Frontal cortex (tissue), 4 donors: ENCODE measurements around the gene GIMAP6. TPM values are rescaled to one million over a fixed set of nuclear protein-coding genes. Genes with fewer than 3 reads are reported as not detected.
"Not testable (repeated sequence)": the region's sequence is repeated elsewhere in the genome, so short reads cannot be mapped to it uniquely, and the experiment has no call there.

Experiments used
- DNase-seq, 2 donors: peaks; one replicate each; pipeline ENCODE4 v3.0.0; 2012; ENCODE audit warnings: low spot score in 2 of 2
- FAIRE-seq: peaks from 2 replicates; lab custom pipeline; 2012; peaks lifted over from hg19 to GRCh38; lab: Jason Lieb, UNC
- total RNA-seq: library from RNA; depleted of rRNA; stranded (reverse); fragments of >200 nt; gene quantifications from one replicate; pipeline ENCODE4 v1.2.3, GENCODE V29; 2014
- donor health status: control.
- donor health status: control.
- donor health status: control.

Gene GIMAP6
- total RNA-seq: 6.9 TPM

DNA sequence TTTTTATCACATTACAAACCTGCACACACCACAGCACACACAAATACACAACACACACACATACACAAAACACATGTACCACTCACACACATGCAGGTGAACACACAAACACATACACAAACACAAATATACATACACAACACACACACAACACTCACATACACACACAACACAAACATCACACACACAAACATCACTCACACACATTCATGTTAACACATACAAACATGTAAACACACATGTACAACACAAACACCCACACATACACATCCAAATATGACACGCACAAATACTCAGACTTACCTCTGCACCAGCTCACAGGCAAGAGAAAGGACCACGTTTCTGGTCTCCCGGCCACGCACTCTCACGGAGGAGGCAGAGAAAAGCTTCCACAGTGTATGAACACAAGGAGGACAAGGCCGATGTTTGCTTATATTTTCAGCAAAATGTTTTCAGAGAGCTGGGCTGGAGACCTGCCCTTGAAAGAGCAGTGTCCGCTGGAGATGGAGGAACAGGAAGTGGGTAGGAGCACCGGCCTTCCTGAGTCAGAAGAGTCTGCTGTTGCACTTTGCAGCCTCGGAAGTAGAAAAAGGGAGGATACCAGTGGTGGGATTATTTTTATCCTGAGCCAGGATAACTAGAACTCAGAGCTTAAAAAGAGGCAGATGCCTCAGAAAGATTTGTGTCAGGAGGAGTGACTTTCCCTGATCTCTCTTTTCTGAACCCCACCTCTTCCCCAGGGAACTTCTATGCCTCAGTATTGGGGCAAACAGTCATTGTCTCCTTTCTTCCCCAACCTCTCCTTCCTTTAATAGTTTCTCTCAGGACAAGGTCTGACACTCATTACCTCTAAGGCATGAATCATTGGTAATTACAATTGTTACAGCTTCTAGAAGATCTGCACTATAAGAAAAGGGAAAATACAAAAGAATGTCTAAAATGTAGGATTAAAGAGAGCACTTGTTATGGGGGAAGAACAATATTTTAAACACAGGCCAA, at the start of gene GIMAP6:
GIMAP6 (minus strand) TSS at position 520 of the 999 bp plus-strand sequence. CDS start 2,243 bp downstream, outside the sequence.
- no peak for DNase-seq
- FAIRE-seq: no peak

GRCh38 chr7:150680364-150680763, 48.2 kb upstream of the GIMAP6 start:
- DNase-seq, FAIRE-seq: not testable (repeated sequence)

DNA sequence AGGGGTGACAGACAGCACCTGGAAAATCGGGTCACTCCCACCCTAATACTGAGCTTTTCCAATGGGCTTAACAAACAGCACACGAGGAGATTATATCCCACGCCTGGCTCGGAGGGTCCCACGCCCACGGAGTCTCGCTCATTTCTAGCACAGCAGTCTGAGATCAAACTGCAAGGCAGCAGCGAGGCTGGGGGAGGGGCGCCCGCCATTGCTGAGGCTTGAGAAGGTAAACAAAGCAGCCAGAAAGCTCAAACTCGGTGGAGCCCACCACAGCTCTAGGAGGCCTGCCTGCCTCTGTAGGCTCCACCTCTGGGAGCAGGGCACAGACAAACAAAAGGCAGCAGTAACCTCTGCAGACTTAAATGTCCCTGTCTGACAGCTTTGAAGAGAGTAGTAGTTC, 46.4 kb upstream of the GIMAP6 start:
- FAIRE-seq: not testable (repeated sequence)

GRCh38 chr7:150676854-150677253, 44.7 kb upstream of the GIMAP6 start:
- FAIRE-seq, DNase-seq: not testable (repeated sequence)

More for the DNA sequence above, 46.4 kb upstream of the GIMAP6 start:
- not testable (repeated sequence) for DNase-seq

GRCh38 chr7:150676276-150676675, 44.1 kb upstream of the GIMAP6 start:
- not testable (repeated sequence) for DNase-seq, FAIRE-seq

GRCh38 chr7:150675714-150676113, 43.5 kb upstream of the GIMAP6 start:
- DNase-seq (no peak), FAIRE-seq (no peak)

DNA sequence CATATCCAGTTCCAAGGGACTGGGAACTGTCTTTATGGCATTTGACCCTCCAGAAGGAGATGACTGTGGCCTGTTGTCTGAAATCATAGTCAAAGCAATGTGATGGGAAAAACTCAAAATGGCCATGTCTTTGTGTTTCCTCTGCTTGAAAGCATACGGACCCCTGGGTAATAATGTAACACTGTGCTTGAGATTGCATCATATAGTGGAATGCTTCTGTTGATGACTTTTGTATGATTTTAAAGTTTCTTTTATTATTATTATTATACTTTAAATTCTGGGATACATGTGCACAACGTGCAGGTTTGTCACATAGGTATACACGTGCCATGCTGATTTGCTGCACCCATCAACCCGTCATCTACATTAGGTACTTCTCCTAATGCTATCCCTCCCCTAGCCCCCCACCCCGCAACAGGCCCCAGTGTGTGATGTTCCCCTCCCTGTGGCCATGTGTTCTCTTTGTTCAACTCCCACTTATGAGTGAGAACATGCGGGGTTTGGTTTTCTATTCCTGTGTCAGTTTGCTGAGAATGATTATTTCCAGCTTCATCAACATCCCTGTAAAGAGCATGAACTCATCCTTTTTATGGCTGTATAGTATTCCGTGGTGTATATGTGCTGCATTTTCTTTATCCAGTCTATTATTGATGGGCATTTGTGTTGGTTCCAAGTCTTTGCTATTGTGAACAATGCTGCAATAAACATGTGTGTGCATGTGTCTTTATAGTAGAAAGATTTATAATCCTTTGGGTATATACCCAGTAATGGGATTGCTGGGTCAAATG, 39.8 kb upstream of the GIMAP6 start:
- not testable (repeated sequence) for FAIRE-seq, DNase-seq

- FAIRE-seq (no peak), DNase-seq (no peak)
These were observed 36.8 kb upstream of the GIMAP6 start for GRCh38 chr7:150668977-150669376.

- DNase-seq (no peak), FAIRE-seq (no peak)
These were observed 36.3 kb upstream of the GIMAP6 start for GRCh38 chr7:150668472-150668911.

DNA sequence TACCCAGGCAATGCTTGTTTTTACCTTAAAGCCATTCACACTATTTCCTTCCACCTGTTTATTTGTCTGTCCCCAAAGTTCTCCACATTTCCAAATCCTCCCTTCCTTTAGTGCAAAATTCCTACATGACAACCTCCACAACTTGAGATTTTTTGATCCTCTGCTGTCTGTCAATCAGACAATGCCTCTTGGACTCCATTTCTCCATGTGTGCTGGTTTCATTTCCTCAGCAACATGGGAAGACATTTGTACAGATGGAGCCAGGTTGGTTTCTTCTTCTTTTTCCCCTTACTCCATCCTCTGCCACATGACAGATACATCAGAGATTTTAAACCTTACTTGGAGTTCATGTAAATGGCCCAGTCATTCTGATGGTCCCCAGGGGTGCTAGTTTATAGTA, 34.2 kb upstream of the GIMAP6 start:
- DNase-seq (no peak), FAIRE-seq (no peak)

DNA sequence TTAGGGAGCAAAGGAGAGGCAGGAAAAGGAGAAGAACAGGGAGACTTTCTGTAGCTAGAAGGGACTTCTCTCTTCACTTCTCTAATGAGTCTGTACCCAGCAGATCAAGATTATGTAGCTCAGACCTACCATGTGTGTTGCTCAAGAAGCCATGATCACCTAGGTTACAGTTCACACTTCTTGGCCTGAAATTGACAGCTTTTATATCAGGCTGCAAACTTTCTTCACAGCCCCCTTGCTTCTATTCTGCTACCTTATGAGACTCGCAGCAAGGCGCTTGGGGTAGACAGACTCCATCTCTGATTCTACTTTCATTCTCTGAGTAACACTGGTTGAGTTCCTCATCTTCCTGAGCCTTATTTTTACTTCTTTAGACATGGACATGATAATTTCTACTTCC, 33.7 kb upstream of the GIMAP6 start:
- DNase-seq (no peak), FAIRE-seq (no peak)

DNA sequence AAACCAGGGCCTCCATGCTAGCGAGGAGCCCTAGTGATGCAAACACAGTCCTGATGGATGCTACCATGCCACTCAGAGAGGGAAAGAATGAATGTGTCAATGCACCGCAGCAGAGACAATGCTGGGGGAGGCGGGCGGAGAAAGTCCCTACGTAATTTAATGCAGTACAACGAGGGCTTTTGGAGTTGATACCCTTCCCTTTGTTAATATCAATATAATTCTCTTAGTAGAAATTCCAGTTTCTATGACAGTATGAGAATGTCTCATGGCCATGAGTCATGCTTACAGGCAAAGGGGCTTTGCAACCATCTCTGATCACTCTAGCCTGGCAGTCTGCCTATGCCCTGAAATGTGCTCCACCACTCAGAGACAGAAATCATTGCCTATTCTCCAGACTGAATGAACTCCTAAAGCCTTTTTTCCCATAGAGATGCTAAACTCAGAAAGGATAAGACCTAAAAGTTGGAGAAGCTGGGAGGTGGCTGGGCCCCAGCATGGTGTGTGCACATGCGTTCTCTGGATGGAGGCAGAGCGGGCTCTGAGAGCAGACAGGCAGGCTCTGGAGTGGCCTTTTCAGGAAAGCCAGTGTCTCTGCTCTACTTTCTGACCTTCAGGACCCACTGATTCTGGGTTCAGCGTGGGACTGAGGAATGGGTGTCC, 33.0 kb upstream of the GIMAP6 start:
- no peak for FAIRE-seq
- DNase-seq: no peak

GRCh38 chr7:150663802-150664494, 31.8 kb upstream of the GIMAP6 start:
- no peak for FAIRE-seq
- no peak for DNase-seq

GRCh38 chr7:150662821-150663220, 30.6 kb upstream of the GIMAP6 start:
- not testable (repeated sequence) for DNase-seq, FAIRE-seq

DNA sequence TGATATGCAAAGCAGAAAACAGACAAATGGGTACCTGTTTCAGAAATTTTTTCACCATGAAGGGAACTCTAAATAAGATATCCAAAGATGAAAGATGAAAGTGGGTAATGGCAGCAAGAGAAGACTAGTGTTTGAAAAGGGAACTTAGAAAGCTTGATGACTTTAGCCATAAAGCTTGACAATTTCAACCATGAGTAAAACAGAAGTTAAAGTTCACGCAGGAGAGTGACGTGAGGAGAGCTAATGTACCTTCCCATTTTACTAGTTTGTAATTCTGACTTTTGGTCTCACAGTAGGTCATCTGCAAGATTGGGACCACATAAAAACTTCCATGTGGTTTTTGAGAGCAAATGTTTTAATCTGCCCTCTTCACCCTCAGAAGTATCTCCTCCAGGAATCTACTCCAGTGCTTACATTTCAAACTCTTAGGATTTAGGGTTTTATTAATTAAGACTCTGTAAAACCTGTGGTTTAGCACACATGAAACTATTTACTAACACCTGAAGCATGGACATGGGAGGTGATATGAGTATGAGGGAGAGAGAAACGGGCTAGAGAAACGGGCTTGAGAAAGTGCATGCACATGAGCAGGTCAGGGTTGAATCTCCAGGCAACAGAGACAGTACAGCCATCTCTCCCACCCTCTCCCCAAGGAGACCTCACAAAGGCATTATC, 28.9 kb upstream of the GIMAP6 start:
- no peak for FAIRE-seq

DNA sequence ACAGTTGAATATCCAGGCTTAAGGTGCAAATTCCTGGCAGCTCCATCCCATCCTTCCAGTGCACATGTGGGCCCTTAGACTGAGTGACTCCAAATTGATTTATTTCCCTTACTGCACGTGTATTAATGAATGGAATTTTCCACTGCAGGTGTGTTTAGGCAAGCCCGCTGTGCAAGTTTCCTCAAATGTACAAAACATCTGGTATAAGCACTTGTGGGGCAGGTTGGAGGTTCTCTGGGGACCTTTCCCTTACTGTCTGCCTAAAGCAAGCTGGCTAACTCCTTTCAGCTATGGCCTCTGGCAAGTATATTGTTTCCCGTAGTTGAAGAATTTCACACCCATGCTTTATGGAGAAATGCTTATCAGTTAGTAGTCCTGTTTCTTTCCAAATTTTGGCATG, 25.3 kb upstream of the GIMAP6 start:
- DNase-seq (no peak), FAIRE-seq (no peak)

More for the DNA sequence above, 28.9 kb upstream of the GIMAP6 start:
- no peak for DNase-seq

DNA sequence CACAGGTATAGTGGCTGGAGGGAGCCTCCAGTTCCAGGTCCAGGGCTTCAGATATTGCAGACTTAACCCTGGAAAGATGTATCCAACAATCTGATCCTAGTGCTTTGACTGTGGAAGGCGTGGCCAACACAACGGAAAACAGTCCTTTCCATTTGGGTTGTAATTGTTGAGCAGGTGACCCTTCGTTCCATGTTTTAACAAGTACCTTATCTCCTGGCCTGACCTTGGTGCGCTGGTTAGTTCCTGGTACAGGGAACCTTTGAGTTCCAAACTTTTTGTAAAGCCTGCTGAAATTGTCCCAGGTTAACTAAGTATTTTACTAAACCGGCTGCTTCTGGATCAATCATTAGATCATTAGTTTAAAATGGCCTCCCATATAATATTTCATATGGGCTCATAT, 23.9 kb upstream of the GIMAP6 start:
- DNase-seq: no peak
- no peak for FAIRE-seq

DNA sequence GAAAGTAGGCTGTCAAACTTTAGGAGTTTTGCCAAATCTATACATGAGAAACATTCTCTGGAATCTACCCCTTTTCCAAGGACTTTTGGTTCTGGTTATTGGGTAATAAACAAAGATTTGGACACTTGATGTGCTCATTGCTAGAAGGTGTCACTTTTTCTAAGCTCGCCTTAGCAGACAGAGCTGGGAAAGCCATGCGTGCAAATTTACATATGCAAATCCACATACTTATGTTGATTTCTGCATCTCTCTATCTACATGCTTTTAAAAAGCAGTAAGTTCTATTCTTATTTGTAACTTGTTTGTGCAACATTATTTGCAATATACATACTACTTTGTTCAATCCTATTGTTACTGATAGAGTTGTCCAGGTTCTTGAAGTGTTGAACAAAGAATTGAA, 22.5 kb upstream of the GIMAP6 start:
- DNase-seq (no peak), FAIRE-seq (no peak)

GRCh38 chr7:150649080-150649385, 16.8 kb upstream of the GIMAP6 start:
- no peak for FAIRE-seq
- DNase-seq: no peak
